GM21786 (cell line): ENCODE results near the gene HYOU1.
"Not testable (repeated sequence)": the region's sequence is repeated elsewhere in the genome, so short reads cannot be mapped to it uniquely, and the experiment has no call there.

Experiments used
- ATAC-seq: cut with Tn5 transposase; IDR thresholded peaks from one replicate; pipeline ENCODE4 v1.9.1; 2021; ENCODE audit not compliant: unreplicated experiment

Gene HYOU1

DNA sequence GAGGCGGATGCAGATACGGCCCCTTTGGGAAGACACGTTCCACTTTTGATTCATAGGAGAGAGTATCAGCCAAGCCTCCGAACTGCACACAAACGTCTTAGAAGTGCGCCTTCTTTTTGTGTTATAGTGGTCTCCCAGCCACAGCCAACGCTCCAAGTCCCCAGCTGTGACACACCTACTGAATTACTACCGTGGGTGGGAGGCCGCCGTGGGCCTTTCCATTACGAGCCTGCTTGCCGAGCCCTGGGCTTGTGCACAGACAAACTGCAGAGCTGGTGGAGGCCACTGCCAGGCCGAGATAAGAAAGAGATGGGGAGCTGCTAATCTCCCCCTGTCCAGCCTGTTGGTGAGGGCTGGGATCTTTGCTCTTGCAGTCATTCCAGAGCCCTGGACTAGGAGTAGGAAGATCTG lies 28.4 kb upstream of the HYOU1 start:
- ATAC-seq: peak; percentile 15

DNA sequence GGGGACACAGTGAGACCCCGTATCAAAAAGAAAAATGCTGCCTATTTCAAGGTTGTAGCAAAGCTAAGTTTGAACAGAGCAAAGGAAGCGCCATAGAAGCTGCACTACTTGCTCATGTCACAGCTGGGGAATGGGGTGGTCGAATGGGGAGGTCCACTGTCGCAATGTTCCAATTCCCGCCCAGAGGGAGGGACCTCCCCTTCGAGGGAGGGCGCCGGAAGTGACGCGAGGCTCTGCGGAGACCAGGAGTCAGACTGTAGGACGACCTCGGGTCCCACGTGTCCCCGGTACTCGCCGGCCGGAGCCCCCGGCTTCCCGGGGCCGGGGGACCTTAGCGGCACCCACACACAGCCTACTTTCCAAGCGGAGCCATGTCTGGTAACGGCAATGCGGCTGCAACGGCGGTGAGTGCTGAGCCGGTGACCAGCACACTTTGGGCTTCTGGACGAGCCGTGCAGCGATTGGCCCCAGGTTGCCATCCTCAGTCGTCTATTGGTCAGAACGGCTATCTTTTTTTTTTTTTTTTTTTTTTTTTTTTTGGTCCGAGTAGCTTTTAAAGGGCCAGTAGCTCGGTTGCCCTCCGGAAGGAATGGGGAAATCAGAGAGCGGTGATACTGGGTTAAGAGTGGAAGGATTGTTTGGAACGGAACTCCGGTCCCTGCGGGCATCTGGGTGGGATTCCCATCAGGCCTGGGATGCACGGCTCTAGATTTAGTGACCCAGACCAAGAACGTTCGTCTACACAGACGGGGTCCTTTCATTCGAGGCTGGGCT lies 27.8 kb upstream of the HYOU1 start, which contains the start of gene HMBS:
HMBS (plus strand) TSS at position 219 of the 774 bp plus-strand sequence; CDS start at position 372, 153 bp downstream.
- peak; percentile 88 for ATAC-seq

DNA sequence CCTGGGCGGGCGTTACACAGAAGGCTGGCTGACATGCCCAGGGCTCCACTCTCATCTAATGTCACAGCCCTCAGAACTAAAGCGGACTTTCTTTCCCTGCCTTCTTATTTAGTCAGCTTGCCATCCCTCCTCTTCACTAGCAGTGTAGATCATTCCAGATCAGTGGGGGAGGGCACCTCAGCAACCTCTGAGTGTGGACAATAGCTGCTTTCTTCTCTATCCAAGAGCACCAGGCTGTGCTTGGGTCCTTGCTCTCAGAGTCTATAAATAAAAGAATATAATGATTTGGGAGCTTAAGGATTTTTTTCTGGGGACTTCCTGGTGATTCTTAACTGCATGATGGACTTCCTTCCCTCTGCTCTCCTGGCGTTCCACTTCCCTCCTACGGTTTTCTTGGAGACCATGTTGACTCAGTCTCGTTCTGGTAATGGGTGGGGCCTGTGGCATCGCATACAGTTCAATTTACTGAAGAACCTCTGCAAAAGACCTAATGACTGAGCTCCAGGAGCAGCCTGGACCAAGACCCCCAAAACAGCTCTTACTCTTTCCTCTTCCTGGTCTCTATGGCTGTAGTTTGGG lies 24.8 kb upstream of the HYOU1 start:
- no peak for ATAC-seq

DNA sequence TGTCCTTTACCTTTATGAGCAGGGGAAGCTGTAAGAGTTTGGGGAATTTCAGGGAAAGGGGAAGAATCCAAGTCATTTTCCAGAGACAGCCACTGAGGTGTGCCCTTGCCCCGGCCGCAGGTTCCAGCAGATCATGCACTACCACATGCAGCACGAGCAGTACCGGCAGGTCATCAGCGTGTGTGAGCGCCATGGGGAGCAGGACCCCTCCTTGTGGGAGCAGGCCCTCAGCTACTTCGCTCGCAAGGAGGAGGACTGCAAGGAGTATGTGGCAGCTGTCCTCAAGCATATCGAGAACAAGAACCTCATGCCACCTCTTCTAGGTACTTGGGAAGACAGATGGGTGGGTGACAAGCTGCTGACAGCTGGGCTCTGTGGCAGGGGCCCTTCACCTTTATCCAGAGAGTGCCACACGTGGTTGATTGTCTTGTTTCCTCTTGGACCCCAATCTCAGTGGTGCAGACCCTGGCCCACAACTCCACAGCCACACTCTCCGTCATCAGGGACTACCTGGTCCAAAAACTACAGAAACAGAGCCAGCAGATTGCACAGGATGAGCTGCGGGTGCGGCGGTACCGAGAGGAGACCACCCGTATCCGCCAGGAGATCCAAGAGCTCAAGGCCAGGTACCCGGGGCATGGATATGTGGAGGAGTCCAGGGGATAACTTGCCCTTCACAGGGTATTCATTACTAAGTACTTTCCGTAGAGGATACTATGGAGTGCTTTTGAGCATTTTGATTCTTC lies 21.8 kb upstream of the HYOU1 start:
- no peak for ATAC-seq

DNA sequence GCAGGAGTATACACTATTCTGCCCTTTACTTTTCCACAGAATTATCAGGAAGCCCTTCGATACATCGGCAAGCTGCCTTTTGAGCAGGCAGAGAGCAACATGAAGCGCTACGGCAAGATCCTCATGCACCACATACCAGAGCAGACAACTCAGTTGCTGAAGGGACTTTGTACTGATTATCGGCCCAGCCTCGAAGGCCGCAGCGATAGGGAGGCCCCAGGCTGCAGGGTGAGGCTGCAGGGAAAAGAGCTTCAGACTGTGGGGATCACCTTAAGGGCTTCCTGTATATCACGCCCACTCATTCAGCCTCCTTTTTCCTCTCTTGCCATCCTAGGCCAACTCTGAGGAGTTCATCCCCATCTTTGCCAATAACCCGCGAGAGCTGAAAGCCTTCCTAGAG lies 20.8 kb upstream of the HYOU1 start:
- no peak for ATAC-seq

DNA sequence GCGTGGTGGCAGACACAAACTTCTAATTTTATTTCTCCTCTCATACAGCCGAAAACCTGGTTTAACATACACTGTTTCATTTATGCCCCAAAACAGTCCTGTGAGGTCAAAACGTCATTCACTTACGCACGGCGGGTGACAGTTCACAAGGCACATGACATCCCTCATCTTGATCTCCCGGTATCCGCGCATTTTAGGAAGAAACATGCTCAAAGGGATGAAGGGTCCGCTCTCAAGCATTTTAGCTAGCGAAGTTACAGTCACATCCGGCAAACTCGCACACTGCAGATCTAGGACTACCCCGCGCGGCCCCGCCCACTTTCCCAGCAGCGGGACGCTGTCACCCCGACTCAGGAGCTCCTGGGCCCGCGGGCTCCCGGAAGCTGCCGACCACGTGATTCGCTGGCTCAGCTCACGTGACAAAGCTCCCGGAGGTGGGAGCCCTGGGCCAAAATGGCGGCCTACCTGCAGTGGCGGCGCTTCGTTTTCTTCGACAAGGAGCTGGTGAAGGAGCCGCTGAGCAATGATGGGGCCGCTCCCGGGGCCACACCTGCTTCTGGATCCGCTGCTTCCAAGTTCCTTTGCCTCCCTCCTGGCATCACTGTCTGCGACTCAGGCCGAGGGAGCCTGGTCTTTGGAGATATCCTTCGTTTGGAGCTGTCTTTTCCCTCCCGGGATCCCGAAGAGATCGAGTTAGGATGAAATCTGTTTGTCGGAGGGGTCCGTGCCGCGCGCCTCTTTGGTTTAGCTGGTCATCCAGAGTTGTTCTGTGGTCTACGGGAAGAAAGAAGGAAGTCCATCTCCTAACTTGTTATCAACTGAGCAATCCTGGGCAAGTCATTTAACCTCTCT lies 10.6 kb upstream of the HYOU1 start, which contains the start of gene VPS11:
VPS11 (plus strand) TSS at position 448 of the 852 bp plus-strand sequence; CDS start at position 454, 6 bp downstream.
- ATAC-seq: peak; percentile 88

DNA sequence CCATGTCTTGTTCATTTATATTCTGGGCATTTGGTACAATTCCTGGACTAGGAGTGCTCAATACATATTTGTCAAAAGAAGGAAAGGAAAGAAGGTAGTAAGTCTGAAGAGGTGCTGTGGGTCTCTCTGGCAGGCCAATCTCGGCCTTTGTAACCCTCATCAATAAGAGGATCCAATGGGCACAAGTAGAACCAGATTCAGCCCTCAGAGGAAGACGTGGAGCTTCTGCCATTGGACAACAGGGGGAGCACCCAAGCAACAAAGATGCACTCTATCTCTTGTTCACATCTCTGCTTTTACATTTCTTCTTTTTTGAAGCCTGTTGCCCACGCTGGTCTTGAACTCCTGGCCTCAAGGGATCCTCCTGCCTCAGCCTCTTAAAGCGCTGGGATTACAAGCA lies 8.4 kb upstream of the HYOU1 start:
- no peak for ATAC-seq

DNA sequence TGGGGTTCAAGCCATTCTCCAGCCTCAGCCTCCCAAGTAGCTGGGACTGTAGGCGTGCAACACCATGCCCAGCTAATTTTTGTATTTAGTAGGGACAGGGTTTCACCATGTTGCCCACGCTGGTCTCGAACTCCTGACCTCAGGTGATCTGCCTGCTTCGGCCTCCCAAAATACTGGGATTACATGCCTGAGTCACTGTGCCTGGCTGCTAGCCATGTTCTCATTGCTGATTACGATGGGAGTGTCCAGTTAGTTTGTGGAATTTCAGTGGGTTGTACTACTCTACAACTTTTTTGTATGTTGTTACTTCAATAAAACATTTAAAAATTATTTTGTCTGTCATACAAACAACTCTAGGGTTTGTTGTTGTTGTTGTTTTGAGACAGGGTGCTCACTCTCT lies 5.8 kb upstream of the HYOU1 start:
- no peak for ATAC-seq

DNA sequence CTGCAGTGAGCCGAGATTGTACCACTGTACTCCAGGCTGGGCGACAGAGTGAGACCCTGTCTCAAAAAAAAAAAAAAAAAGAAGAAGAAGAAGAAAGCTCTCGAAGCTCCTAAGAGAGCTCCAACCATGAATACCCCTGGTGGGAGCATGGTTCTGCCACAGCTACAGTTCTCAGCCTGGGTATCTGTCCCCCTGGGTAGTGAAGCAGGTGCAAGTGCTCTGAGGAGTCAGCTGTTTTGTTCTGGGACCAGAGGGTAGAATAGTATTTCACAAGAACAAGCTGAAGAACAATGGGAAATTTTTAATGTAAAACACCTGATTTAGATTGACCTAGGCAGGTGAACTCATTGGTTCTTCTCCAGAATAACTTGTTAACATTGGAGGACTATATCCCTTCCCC lies 4.3 kb upstream of the HYOU1 start:
- ATAC-seq: no peak

DNA sequence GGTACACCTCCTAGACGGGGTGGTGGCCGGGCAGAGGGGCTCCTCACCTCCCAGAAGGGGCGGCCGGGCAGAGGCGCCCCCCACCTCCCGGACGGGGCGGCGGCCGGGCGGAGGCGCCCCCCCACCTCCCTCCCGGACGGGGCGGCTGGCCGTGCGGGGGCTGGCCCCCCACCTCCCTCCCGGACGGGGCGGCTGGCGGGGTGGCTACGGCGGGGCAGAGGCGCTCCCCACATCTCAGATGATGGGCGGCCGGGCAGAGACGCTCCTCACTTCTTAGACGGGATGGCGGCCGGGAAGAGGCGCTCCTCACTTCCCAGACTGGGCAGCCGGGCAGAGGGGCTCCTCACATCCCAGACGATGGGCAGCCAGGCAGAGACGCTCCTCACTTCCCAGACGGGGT lies 2.1 kb upstream of the HYOU1 start:
- ATAC-seq: not testable (repeated sequence)

DNA sequence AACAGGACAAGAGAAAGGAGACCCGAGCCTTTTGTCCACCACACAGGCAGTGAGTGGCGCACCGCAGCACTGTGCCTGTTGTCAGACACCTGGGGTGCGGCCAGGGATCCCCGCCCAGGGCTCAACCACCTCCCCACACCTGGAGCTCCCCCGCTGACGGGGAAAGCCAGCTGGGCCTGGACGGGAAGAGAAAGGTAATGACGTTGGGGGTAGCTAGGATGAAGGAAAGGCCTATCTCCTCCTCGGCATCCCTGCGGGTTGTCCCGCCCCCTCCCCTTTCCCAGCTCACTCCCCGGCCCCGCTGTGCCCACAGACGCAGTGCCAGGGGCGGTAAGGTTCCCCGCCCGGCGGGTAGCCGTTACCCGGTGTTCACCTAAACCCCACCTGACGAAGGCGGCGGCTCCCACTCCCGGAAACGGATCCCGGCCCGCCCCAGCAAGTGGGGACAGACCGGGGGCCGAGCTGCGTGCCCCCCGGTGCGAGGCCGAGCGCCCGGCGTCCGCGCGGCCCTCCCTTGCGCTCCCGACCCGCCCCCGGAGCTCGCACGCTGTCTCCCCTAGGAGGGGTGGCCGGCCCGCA lies 495 bp downstream of the HYOU1 start:
- peak; percentile 1 for ATAC-seq

DNA sequence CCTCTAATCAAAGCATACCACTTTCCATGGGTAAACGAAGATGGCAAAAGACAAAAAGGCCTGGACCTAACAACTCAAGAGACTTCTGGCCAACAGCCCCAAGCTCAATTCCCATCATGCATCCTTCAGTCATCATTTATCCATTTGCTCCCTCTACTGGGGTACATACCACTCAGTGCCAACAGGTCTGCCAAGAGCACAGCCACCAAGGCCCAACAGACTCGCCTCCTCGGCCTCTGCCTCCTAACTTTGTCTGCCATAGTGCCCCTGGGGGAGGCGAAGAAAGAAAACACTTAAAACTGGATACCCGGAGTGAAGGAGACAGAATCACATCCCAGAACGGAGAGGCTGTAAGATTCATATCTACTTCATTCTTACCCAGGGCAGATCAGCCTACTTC lies 1.1 kb downstream of the HYOU1 start:
- ATAC-seq: no peak

DNA sequence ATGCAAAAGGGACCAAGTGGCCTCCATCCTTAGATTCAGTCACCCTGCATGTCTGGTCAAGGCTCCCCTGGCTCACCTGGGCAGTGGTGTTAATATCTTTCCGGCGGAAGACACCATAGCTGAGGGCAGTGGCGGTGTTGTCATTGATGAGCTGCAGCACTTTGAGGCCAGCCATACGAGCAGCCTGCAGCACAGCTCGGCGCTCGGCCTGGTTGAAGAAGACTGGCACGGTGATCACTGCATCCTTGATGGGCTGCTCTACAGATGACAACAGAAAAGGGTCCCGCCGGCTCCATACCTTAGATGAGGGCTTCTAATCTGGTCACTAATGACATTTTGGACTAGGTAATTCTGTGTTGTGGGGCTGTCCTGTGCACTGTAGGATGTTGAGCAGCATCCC lies 2.6 kb downstream of the HYOU1 start:
- ATAC-seq: no peak

DNA sequence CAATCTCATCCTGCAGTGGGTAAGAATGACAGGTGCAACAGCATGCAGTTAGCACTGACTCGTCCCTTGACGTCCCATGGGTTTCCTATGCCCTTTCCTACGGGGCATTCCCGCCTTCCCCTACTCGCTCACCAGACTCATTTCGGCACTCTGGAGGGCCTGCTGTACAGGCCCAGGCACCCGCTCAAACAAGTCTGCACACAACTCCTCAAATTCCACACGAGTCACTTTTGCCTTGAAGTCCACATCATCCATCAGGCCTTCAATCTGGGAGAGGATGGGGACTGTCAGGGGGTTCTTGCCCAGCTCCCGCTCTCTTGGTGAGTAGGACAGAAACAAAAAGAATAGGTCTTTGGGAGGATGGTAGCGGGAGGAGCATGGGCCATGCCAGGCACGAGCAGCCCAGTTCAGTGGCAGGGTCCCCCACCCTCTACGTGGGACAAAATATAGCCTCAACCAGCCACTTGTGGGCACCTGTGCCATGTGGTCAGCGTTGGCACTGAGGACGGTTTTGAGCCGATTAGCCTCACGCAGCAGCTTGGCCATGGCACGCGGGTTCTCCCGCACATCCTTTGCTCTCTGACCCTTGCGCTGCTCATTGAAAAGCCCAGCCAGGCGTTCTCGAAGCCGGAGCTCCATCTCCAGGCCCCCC lies 4.7 kb downstream of the HYOU1 start:
- ATAC-seq: no peak

DNA sequence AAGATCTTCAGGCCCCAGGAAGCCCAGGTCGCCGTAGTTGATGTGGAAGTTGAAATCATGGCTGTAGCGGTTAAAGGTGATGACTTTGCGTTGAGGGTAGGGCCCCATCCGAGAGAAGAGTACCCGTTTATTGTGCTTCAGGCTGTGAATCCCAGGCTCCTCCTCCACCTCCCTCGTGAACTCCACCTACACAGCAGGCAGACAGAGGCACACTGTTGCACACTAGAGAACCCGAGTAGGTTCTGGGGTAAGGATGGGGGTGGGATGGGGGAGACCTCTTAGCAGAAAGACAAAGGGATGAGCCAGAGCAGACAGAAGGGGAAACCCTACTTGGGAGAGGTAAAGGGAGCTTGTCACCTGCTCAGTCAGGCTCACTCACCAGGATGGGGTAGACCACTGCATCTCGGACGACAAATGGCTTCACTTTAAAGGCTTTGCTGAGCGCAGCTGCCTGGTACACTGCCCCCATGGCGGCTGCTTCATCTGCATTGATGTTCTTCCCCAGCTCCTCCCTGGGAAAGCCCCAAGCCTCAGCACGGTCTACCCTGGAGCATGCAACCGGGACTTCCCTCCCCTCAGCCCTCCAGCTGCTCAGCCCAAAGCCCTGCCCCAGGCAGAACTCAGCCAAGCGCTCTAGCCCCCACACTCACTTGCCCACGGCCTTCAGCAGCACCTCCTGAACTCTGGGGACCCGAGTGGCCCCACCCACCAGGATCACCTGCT lies 5.4 kb downstream of the HYOU1 start:
- peak; percentile 68 for ATAC-seq

DNA sequence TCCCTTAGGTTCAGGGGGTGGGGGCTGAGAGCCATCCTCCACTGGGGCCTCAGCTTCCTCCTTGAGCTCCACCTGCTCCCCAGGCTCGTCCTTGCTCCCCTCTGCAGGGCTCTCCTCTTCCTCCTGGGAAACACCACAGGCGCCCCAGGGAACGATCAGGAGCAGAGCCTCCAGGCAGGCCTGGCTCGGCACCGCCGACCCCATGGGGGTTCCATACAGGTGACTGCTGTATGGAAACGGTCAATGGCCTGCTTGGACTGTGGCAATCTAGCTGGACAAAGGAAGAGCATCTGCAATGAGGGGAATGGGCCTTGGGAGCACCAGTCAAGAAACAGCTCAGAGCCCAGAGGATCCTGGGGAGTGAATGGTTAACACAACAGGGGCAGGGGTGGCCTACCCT lies 7.9 kb downstream of the HYOU1 start:
- ATAC-seq: no peak

DNA sequence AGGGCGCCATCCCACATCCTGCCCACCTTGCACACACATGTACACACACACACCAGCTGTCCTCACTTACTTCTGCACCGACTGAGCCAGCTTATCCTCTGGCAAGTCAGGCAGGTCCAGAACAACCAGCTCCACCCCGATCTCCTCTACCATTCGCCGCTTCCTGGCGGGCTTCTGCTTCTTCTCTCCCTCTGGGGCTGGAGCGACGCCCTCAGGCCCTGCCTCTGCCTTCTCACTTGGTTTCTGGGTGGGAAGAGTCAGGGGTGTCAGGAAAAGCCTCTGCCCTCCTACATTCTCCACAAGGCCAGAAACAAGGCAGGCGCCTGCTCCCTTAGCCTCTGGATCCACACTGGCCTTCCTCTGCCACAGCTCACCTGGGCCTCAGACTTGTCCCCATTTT lies 8.4 kb downstream of the HYOU1 start:
- no peak for ATAC-seq

DNA sequence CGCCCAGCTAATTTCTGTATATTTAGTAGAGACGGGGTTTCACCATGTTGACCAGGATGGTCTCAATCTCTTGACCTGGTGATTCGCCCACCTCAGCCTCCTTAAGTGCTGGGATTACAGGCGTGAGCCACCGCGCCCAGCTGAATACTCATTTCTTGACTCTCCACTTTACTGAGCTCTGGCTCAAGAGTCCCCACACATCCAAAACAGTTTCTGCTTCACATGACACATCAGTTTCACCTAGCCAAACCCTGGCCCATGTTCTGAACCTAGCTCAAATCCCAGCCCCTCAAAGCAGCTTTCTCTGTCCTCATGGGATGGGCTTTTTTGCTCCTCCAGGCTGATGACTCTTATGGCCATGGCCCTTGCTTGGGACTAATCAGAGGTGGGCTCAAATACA lies 9.8 kb downstream of the HYOU1 start:
- no peak for ATAC-seq

DNA sequence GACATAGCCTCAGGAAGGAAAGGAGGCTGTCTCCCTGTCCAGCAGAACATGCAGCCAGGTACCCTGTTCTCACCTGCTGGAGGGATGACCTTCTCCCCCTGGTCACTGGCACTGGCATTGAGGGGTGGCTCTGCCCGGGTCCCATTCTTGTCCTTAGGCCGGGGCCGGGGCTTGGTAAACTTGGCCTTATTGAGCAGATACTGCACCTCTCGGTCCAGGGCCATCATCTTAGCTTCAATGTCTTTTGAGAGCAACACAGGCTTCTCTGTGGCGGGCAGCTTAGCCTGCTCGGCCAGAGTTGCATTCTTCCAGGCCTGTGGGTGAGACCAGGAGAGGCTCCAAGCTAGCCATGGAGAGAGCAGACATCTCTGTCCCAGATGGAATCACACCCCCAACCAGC lies 10.5 kb downstream of the HYOU1 start:
- ATAC-seq: no peak
